HFFc6 (cell line): ENCODE measurements around the gene CTBP1. TPM values are rescaled to one million over a fixed set of nuclear protein-coding genes. Genes with fewer than 3 reads are reported as not detected.

Experiments used
- DNase-seq: peaks from one replicate; pipeline ENCODE4 v3.0.0-alpha.2; 2018
- H3K27ac Mint-ChIP-seq: 2 replicates; pipeline ENCODE4 v1.8.0; 2020; ENCODE audit warnings: mild to moderate bottlenecking, mixed read lengths
- H3K27me3 Mint-ChIP-seq: 2 replicates; pipeline ENCODE4 v1.8.0; 2021; ENCODE audit warnings: mild to moderate bottlenecking, moderate library complexity, mixed read lengths; ENCODE audit not compliant: insufficient read depth
- H3K36me3 Mint-ChIP-seq: 2 replicates; pipeline ENCODE4 v1.8.0; 2021; ENCODE audit warnings: low read depth, mixed read lengths
- H3K4me1 Mint-ChIP-seq: 2 replicates; pipeline ENCODE4 v1.8.0; 2020; ENCODE audit warnings: low read depth, mixed read lengths
- H3K4me3 Mint-ChIP-seq: 2 replicates; pipeline ENCODE4 v1.8.0; 2020; ENCODE audit warnings: mild to moderate bottlenecking, moderate library complexity, mixed read lengths
- H3K9me3 Mint-ChIP-seq: 2 replicates; pipeline ENCODE4 v1.8.0; 2020; ENCODE audit warnings: mild to moderate bottlenecking, mixed read lengths
- total RNA-seq, 6 experiments: library from RNA; stranded (reverse); fragmentation: NEBNext Ultra II Directional; extraction: Animal tissue kit (Norgen Biotek cat#: 25700); gene quantifications; 2 replicates in 1 of 6; 3 replicates in 5 of 6; pipeline ENCODE4 v1.2.3, GENCODE V29; 2021
- TF ChIP-seq, protein P1 (sequence below): fragments of 200-600 bp; sonication (generic); IDR thresholded peaks from 2 replicates; pipeline ENCODE4 v1.5.0; 2021; ENCODE audit warnings: antibody characterized with exemption, mild to moderate bottlenecking

The CTBP1 gene
- total RNA-seq, 6 experiments from 2014 or later, result 109 to 126 (median 114) TPM

DNA sequence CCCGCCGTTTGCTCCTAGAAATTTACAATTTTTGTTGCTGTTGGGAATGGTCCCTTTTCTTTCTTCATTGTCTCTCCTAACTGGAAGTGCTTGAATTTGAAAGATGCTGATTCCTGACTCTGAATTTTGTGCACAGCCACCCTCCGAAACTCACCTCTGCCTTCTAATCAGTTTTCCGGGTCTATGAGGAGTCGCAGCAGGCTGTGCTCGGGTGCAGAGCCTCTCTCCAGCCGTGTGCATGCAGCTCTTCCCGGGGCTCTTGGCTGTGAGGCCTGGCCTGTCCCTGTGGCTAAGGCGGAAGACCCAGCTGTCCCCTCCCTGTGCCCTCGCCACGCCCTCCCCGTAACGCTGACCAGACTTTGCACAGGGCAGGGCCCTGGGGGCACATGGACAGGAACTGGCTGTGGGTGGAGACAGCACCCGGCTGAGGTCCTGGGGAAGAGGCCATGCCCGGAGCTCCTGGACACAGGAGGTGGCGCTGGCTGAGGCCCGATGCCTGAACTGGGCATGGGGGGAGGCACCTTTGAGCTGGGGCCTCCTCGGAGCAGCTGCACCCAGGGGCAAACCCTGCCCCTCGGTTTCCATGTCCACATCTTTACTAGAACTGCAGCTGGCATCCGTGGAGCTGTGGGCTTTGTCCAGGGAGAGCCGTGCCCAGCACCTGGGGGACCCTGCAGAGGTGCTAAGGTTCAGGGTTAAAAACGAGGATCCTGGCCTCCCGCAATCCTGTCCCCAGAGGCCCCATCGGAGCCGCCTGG, 43.9 kb downstream of the CTBP1 start:
- no peak overlapping the region for H3K4me3 Mint-ChIP-seq
- H3K9me3 Mint-ChIP-seq, result no peaks in the 10 kb centered on the region
- H3K27ac Mint-ChIP-seq, result no peak overlapping the region
- TF ChIP-seq, protein P1, sequence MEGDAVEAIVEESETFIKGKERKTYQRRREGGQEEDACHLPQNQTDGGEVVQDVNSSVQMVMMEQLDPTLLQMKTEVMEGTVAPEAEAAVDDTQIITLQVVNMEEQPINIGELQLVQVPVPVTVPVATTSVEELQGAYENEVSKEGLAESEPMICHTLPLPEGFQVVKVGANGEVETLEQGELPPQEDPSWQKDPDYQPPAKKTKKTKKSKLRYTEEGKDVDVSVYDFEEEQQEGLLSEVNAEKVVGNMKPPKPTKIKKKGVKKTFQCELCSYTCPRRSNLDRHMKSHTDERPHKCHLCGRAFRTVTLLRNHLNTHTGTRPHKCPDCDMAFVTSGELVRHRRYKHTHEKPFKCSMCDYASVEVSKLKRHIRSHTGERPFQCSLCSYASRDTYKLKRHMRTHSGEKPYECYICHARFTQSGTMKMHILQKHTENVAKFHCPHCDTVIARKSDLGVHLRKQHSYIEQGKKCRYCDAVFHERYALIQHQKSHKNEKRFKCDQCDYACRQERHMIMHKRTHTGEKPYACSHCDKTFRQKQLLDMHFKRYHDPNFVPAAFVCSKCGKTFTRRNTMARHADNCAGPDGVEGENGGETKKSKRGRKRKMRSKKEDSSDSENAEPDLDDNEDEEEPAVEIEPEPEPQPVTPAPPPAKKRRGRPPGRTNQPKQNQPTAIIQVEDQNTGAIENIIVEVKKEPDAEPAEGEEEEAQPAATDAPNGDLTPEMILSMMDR, result no peak
- DNase-seq, result no peak
- peaks cover 5% of the 10 kb centered on the region for H3K27me3 Mint-ChIP-seq
- H3K36me3 Mint-ChIP-seq, result no peaks in the 10 kb centered on the region
- H3K4me1 Mint-ChIP-seq, result peaks cover 39% of the 10 kb centered on the region

DNA sequence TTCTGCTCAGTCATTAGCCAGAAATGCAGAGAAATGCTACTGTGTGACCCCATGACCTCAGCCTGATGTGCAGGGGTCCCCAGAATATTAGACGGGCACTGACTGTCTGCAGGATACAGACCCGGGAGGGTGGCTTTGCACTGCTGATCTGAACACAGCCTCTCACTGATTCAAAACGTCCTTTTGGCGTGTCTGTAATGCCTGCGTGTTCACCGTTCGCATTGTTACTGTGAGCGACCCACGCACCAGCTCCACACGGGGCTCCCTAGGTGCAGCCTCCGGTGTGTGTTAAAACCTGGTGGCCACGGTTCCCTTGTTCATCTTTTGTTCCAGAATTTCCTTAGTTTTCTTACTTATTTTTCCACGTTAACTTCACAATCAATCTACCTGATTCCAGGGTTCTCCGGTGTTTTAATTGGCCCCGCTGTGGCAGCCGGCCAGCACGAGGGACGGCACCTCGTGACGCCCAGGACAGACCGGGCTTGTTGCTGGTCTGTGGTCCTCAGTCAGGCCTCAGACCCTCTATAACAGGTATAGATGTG, 44.6 kb downstream of the CTBP1 start:
- H3K4me1 Mint-ChIP-seq, result peaks cover 42% of the 10 kb centered on the region
- no peaks in the 10 kb centered on the region for H3K9me3 Mint-ChIP-seq
- H3K27me3 Mint-ChIP-seq, result peaks cover 5% of the 10 kb centered on the region
- no peak overlapping the region for H3K4me3 Mint-ChIP-seq
- TF ChIP-seq, protein P1, result no peak
- no peaks in the 10 kb centered on the region for H3K36me3 Mint-ChIP-seq
- no peak overlapping the region; the same call in 1 of the 2 replicates for H3K27ac Mint-ChIP-seq
- no peak for DNase-seq

DNA sequence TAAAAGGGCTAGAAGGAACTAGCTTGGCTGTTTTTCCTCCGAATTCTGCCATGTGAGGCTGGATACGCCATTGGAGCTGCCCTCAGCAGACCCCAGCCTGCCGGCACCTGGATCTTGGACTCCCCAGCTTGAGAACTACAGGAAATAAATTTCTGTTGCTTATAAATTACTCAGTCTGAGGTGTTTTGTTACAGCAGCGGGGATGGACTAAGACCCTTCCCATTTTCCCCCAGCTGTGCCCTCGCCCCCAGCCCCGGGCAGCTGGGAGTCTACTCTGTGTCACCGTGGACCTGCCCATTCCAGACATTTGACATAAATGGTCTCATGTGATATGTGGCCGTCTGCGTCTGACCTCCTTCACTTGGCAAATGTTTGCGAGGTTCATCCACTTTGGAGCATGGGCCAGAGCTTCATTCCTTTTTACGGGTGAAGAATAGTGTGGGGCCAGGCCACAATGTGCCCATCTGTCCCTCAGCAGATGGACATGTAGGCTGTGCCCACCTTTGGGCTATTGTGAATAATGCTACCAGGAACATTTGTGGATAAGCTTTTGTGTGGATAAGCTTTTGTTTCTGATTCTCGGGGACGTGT, 45.8 kb downstream of the CTBP1 start:
- no peaks in the 10 kb centered on the region; the same call in none of the 2 replicates for H3K27me3 Mint-ChIP-seq
- TF ChIP-seq, protein P1, result no peak
- H3K4me1 Mint-ChIP-seq, result peaks cover 42% of the 10 kb centered on the region
- peak overlapping the region; percentile 5; the same call in 1 of the 2 replicates for H3K27ac Mint-ChIP-seq
- H3K36me3 Mint-ChIP-seq, result no peaks in the 10 kb centered on the region
- no peaks in the 10 kb centered on the region for H3K9me3 Mint-ChIP-seq
- no peak for DNase-seq
- H3K4me3 Mint-ChIP-seq, result no peak overlapping the region

DNA sequence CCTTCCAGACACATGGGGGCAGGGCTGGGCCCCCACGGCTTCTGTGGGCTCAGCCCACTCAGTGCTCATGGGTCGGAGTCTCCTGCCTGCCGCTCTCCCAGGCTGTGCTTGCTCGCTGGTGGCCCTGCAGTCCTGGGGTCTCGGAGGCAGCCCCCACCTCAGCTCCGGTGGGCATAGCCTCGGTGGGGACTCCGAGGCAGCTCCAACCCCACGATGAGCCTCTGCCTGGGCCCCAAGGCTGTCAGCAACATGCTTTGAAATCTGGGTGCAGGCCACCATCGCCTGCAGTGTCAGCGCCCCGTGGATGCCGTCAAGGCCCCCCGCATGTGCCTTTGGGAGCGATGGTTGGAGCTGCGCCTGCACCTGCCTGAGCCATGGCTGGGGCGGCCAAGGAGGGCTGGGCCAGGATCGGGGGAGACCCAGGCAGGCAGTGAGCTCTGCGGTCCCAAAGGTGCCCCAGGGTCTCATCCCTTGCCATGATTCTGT, 46.4 kb downstream of the CTBP1 start:
- no peaks in the 10 kb centered on the region; the same call in none of the 2 replicates for H3K27me3 Mint-ChIP-seq
- H3K36me3 Mint-ChIP-seq, result no peaks in the 10 kb centered on the region
- TF ChIP-seq, protein P1, result no peak
- no peak for DNase-seq
- peaks cover 48% of the 10 kb centered on the region for H3K4me1 Mint-ChIP-seq
- no peak overlapping the region; the same call in 1 of the 2 replicates for H3K4me3 Mint-ChIP-seq
- H3K9me3 Mint-ChIP-seq, result no peaks in the 10 kb centered on the region
- peak overlapping the region; percentile 99; the same call in 1 of the 2 replicates for H3K27ac Mint-ChIP-seq

DNA sequence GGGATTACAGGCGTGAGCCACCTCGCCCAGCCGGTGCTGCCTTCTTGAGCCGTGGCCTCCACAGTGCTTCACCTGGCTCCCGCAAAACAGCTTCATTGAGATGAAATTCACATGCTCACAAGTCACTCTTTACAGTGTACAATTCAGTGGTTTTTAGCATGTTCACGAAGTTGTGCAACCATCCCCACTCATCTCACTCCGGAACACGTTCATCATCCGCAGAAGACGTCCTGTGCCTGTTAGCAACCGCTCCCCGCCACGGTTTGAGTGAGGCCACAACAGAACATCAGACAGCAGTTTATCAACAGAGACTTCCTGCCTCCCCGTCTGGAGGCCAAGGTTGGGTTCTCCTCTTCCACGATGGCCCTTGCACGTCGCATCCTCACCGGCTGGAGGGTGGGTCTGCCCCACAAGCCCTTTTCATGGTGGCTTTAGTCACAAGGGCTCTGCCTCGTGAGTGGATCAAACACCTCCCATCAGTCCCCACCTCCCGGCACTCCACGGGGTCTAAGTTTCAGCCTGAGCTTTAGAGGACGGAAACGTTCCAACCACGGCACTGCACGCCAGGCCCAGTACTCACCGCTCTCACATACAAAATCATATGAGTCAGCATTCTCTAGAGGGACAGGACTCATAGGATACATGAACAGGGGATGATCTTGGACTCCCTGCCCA, 46.9 kb downstream of the CTBP1 start:
- peak; percentile 66 for DNase-seq
- peak overlapping the region; percentile 99 for H3K27ac Mint-ChIP-seq

More for the DNA sequence above, 46.9 kb downstream of the CTBP1 start:
- peak overlapping the region; percentile 80 for H3K4me3 Mint-ChIP-seq
- H3K9me3 Mint-ChIP-seq, result no peaks in the 10 kb centered on the region
- H3K4me1 Mint-ChIP-seq, result peaks cover 53% of the 10 kb centered on the region
- TF ChIP-seq, protein P1, result no peak
- no peaks in the 10 kb centered on the region; the same call in none of the 2 replicates for H3K27me3 Mint-ChIP-seq
- no peaks in the 10 kb centered on the region for H3K36me3 Mint-ChIP-seq
